SHP77 treated with DMSO at 0.1 percent for 48 hours (cell line): ENCODE measurements around the gene SERINC2.
"Not testable (repeated sequence)": the region's sequence is repeated elsewhere in the genome, so short reads cannot be mapped to it uniquely, and the experiment has no call there.

Source experiments
- DNase-seq: peaks from one replicate; lab custom pipeline; 2025; lab: John Stamatoyannopoulos, UW

The SERINC2 gene

GRCh38 chr1:31383967-31384366 lies 29.0 kb upstream of the SERINC2 start:
- DNase-seq: no peak

- not testable (repeated sequence) for DNase-seq
Measured at GRCh38 chr1:31386576-31387243, 26.3 kb upstream of the SERINC2 start.

- no peak for DNase-seq
Measured at GRCh38 chr1:31387612-31388011, 25.4 kb upstream of the SERINC2 start.

- no peak for DNase-seq
Measured at GRCh38 chr1:31389616-31390015, 23.4 kb upstream of the SERINC2 start.

GRCh38 chr1:31390071-31390470 lies 22.9 kb upstream of the SERINC2 start:
- DNase-seq: no peak

- DNase-seq: no peak
Measured at GRCh38 chr1:31393463-31393862, 19.6 kb upstream of the SERINC2 start.

GRCh38 chr1:31394584-31395193 lies 18.3 kb upstream of the SERINC2 start:
- DNase-seq: peak; percentile 86

GRCh38 chr1:31396633-31397351 lies 16.2 kb upstream of the SERINC2 start:
- DNase-seq: no peak

GRCh38 chr1:31397360-31398095 lies 15.5 kb upstream of the SERINC2 start:
- no peak for DNase-seq

- DNase-seq: no peak
Measured at GRCh38 chr1:31398246-31398645, 14.8 kb upstream of the SERINC2 start.

- no peak for DNase-seq
Measured at GRCh38 chr1:31399976-31400375, 13.0 kb upstream of the SERINC2 start.

GRCh38 chr1:31400393-31400792 lies 12.6 kb upstream of the SERINC2 start:
- no peak for DNase-seq

- DNase-seq: no peak
Measured at GRCh38 chr1:31401241-31401640, 11.8 kb upstream of the SERINC2 start.

GRCh38 chr1:31405578-31406245 lies 7.3 kb upstream of the SERINC2 start:
- no peak for DNase-seq

GRCh38 chr1:31407029-31407626 lies 5.9 kb upstream of the SERINC2 start:
- no peak for DNase-seq

- no peak for DNase-seq
Measured at GRCh38 chr1:31408788-31409318, 4.2 kb upstream of the SERINC2 start.

- DNase-seq: no peak
Measured at GRCh38 chr1:31409946-31410858, 2.8 kb upstream of the SERINC2 start.

- no peak for DNase-seq
Measured at GRCh38 chr1:31410871-31411270, 2.1 kb upstream of the SERINC2 start.

GRCh38 chr1:31412205-31412604 lies 808 bp upstream of the SERINC2 start:
- DNase-seq: no peak

- peak; percentile 67 for DNase-seq
Measured at GRCh38 chr1:31413405-31414001, 490 bp downstream of the SERINC2 start.
